ENCODE measurements around the gene MPV17L2.

DNA sequence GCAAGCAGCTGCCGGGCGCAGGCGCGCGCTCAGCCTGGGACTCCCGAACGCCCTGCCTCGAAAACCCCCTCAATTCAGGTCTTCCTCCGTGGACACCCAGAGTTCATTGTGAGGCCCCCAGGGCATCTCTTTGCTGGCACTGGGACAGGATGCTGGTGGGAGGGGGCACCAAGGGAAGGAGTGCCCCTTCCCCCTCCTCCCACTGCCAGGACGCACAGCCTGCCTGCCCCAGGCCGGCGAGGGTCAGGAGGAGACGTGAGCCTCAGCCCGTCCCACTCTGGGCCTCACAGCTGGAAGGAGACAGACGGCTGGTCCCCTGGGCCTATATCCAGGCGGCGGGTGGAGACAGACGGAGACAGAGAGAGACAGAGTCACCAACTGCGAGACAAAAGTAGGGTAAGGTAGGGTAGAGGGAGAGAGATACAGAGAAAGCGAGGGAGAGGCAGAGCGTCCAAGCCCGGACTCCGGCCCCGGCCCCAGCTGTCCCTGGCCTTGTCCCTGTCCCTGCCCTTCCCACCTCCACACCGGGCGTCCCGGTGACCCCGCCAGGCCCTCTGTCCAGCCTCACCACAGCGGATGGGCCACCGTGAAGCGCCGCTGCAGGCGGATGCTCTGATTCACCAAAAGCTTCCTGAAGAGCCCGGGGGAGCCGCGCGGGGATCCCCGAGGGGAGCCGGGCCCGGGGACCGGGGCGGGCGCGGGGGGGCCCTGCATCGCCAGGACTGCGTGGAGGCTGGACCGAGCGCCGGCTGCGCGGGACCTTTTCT is 32.9 kb downstream of the MPV17L2 start, which contains the start of gene PDE4C:
- TF ChIP-seq, protein P1, sequence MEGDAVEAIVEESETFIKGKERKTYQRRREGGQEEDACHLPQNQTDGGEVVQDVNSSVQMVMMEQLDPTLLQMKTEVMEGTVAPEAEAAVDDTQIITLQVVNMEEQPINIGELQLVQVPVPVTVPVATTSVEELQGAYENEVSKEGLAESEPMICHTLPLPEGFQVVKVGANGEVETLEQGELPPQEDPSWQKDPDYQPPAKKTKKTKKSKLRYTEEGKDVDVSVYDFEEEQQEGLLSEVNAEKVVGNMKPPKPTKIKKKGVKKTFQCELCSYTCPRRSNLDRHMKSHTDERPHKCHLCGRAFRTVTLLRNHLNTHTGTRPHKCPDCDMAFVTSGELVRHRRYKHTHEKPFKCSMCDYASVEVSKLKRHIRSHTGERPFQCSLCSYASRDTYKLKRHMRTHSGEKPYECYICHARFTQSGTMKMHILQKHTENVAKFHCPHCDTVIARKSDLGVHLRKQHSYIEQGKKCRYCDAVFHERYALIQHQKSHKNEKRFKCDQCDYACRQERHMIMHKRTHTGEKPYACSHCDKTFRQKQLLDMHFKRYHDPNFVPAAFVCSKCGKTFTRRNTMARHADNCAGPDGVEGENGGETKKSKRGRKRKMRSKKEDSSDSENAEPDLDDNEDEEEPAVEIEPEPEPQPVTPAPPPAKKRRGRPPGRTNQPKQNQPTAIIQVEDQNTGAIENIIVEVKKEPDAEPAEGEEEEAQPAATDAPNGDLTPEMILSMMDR (conservative IDR thresholded peaks at IDR 0.05), result no peak
- no peak for TF ChIP-seq ZFX (IDR thresholded peaks at IDR 0.05)

All from C4-2B (cell line).